HL-60 (cell line): ENCODE data around the gene NARS2.
A peak's percentile ranks its signal among the peaks of the same experiment; 100 is the strongest.

Experiments
- DNase-seq, 2 experiments: peaks; one replicate each; pipeline ENCODE4 v3.0.0-alpha.2; 2010 to 2020; ENCODE audit warnings: low read depth in 1 of 2, low spot score in 1 of 2
- H3K27ac ChIP-seq: fragments of 250-450 bp; sonication (Bioruptor Pico); replicated peaks from 2 replicates; pipeline ENCODE4 v1.5.1; 2020; ENCODE audit warnings: mild to moderate bottlenecking, moderate library complexity
- H3K27me3 ChIP-seq: fragments of 250-450 bp; sonication (Bioruptor Pico); 2 replicates; pipeline ENCODE4 v1.5.1; 2021; ENCODE audit warnings: mild to moderate bottlenecking, moderate library complexity; ENCODE audit not compliant: insufficient read depth, poor library complexity, severe bottlenecking
- H3K4me3 ChIP-seq: replicated peaks from 2 replicates; pipeline ENCODE4 v1.5.1; 2011; ENCODE audit warnings: mild to moderate bottlenecking, control low read depth, low read length; ENCODE audit not compliant: insufficient read depth
- GABPA ChIP-seq: IDR thresholded peaks from 2 replicates; pipeline ENCODE4 v1.6.1; 2012; ENCODE audit warnings: low read depth
- POLR2AphosphoS5 ChIP-seq: IDR thresholded peaks from 2 replicates; pipeline ENCODE4 v1.6.1; 2012; ENCODE audit warnings: low read depth
- SPI1 ChIP-seq: IDR thresholded peaks from 2 replicates; pipeline ENCODE4 v1.6.1; 2012; ENCODE audit warnings: low read depth, mild to moderate bottlenecking, borderline replicate concordance
- TF ChIP-seq, protein P1 (sequence below): IDR thresholded peaks from 2 replicates; pipeline ENCODE4 v1.6.1; 2012; ENCODE audit warnings: low read depth; ENCODE audit not compliant: insufficient replicate concordance
- TF ChIP-seq, protein P2 (sequence below): IDR thresholded peaks from one replicate; pipeline ENCODE4 v1.5.1; 2011; ENCODE audit warnings: low read length, control low read depth, inconsistent platforms; ENCODE audit not compliant: insufficient read depth

Gene NARS2

DNA sequence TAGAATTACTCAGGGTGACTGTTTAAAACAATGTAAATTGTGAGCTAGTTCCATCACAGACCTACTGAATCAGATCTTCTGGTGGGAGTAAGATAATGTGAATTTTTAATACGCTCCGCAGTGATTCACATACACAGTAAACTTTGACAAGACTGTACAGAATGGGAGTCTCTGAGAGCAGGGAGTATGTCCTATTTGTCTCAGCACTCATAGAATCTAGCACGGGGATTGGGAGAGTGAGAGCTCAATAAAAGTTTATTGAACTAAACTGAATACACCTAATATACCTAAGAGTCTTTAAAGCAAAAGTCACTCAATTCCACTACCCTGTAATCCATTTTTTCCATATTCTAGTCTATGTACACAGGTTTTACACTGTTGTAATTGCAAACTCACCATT is 145.9 kb downstream of the NARS2 start:
- Histone ChIP-seq H3K4me3 (no peak overlapping the region), H3K27ac (peak overlapping the region; percentile 65), H3K27me3 (no peaks in the 10 kb centered on the region)
- DNase-seq: no peak
- TF ChIP-seq, protein P1, sequence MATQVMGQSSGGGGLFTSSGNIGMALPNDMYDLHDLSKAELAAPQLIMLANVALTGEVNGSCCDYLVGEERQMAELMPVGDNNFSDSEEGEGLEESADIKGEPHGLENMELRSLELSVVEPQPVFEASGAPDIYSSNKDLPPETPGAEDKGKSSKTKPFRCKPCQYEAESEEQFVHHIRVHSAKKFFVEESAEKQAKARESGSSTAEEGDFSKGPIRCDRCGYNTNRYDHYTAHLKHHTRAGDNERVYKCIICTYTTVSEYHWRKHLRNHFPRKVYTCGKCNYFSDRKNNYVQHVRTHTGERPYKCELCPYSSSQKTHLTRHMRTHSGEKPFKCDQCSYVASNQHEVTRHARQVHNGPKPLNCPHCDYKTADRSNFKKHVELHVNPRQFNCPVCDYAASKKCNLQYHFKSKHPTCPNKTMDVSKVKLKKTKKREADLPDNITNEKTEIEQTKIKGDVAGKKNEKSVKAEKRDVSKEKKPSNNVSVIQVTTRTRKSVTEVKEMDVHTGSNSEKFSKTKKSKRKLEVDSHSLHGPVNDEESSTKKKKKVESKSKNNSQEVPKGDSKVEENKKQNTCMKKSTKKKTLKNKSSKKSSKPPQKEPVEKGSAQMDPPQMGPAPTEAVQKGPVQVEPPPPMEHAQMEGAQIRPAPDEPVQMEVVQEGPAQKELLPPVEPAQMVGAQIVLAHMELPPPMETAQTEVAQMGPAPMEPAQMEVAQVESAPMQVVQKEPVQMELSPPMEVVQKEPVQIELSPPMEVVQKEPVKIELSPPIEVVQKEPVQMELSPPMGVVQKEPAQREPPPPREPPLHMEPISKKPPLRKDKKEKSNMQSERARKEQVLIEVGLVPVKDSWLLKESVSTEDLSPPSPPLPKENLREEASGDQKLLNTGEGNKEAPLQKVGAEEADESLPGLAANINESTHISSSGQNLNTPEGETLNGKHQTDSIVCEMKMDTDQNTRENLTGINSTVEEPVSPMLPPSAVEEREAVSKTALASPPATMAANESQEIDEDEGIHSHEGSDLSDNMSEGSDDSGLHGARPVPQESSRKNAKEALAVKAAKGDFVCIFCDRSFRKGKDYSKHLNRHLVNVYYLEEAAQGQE: no peak
- TF ChIP-seq, protein P2, sequence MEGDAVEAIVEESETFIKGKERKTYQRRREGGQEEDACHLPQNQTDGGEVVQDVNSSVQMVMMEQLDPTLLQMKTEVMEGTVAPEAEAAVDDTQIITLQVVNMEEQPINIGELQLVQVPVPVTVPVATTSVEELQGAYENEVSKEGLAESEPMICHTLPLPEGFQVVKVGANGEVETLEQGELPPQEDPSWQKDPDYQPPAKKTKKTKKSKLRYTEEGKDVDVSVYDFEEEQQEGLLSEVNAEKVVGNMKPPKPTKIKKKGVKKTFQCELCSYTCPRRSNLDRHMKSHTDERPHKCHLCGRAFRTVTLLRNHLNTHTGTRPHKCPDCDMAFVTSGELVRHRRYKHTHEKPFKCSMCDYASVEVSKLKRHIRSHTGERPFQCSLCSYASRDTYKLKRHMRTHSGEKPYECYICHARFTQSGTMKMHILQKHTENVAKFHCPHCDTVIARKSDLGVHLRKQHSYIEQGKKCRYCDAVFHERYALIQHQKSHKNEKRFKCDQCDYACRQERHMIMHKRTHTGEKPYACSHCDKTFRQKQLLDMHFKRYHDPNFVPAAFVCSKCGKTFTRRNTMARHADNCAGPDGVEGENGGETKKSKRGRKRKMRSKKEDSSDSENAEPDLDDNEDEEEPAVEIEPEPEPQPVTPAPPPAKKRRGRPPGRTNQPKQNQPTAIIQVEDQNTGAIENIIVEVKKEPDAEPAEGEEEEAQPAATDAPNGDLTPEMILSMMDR: no peak
- no peak for TF ChIP-seq GABPA

DNA sequence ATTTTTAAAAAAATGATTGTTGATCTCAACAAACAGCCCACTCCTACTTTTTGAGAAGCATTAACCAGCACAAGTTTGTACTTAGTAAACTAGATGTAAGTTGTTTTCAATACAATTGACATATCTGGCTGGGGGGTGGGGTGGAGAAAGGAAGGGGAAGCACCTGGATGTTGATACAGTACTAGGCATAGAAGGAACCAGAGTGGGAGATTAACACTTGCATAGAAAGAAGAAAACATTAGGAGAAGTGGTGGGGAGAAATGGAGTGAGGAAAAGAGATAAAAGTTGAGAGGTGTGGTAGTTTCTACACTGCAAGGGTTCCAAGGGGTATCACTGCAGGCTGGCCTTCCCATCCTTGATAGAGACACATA is 146.4 kb downstream of the NARS2 start:
- no peaks in the 10 kb centered on the region for H3K27me3 ChIP-seq
- H3K27ac ChIP-seq: peak overlapping the region; percentile 65
- TF ChIP-seq, protein P2: no peak
- no peak for TF ChIP-seq POLR2AphosphoS5
- TF ChIP-seq, protein P1: no peak
- 0 out of 2 replicates have a peak, but pooled peaks have one; percentile 4 for TF ChIP-seq SPI1
- no peak overlapping the region for H3K4me3 ChIP-seq
- DNase-seq: peak in 1 of 2 experiments; percentile 27

DNA sequence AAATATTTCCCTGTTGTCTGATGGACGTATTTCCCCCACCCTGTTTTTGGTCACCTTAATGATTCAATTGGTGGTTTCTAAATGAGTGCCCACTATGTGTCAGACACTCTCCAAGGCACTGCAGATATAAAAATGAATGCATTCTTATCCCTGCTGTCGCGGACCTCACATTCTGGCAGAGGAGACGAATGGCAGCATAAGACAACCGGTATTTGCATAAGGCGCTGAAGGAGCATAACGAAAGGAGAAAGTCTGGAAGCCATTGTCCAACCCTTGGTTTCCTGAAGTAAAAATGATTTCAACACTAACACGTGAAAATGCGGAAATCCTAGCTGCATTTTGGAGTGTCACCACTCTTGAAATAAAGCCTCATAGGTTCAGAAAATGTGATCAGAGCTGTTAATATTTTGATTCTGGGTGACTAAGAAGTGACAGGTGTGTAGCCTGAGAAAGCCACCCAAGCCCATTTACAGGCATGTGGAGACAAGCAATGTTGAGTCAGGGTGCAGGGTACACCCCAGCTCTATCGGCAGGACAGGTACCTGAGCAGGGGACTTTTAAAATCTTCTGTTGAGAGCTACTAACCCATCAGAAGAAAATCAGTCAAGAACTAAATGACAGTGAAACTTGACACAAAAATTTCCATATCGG is 146.9 kb downstream of the NARS2 start:
- Histone ChIP-seq H3K27ac (peak overlapping the region; percentile 65), H3K27me3 (no peaks in the 10 kb centered on the region), H3K4me3 (no peak overlapping the region)
- TF ChIP-seq, protein P2: no peak
- peak; percentile 55; the same call in 1 of the 2 replicates for TF ChIP-seq SPI1
- DNase-seq: peak in 1 of 2 experiments; percentile 66

DNA sequence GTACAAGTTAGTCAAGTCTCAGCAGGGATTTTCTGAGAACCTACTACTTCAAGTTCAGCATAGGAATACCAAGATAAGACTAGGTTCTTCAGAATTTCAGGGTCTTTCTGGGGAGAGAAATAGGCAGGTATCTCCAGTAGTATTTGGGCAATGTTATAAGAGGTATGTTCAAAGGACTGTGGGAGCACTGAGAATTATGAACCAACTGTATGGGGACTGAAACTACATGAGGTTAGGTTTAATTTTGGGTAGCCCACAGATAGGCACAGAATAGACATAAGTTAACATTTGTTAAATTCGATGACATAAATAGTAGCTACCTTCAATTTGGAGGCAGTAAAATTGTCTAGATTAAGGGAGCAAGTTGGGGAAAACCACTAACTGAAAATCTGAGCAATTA is 147.8 kb downstream of the NARS2 start:
- H3K27ac ChIP-seq: no peak overlapping the region; the same call in 1 of the 2 replicates
- no peaks in the 10 kb centered on the region for H3K27me3 ChIP-seq
- H3K4me3 ChIP-seq: no peak overlapping the region
- DNase-seq: no peak
- TF ChIP-seq, protein P1: no peak
- TF ChIP-seq GABPA (no peak), SPI1 (no peak), POLR2AphosphoS5 (no peak)
- TF ChIP-seq, protein P2: no peak
